Endometrial microvascular endothelial cells (primary cell): ENCODE results near the gene LAMA2. TPM values are rescaled to one million over a fixed set of nuclear protein-coding genes. Genes with fewer than 3 reads are reported as not detected.

Experiments used
- in situ Hi-C: cut with HindIII; loops from 2 replicates; pipeline ENCODE4 v1.10.0; 2017; ENCODE audit warnings: low sequenced_read_pairs, low pct_unique_long_range_greater_than_20kb; ENCODE audit errors: inconsistent ontology term
- total RNA-seq: library from RNA; depleted of rRNA; stranded (reverse); fragments of >200 nt; gene quantifications from one replicate; pipeline ENCODE4 v1.2.3, GENCODE V29; 2015; ENCODE audit errors: inconsistent ontology term

Gene LAMA2
- total RNA-seq, 1 donor from 2014 or later, result 0.19 TPM

DNA sequence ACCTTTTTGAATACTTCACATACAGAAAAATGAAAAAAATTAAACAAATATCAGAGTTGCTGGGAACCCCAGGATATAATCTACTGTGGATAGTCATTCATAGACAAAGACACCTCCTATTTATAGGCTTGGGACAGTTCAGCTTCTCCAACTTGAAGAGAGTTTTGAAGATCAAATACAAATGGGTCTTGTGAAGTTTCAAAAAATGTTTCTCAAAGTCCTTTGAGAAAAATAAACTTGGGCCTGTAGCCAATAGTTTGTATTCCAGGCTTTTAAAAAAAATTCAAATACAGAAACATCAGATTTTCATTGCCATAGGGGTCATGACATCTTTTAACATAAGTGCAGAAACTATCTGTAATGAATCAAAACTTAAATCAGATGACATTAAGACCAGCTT is 334.8 kb downstream of the LAMA2 start:
- in situ Hi-C loops, result no loop called here

DNA sequence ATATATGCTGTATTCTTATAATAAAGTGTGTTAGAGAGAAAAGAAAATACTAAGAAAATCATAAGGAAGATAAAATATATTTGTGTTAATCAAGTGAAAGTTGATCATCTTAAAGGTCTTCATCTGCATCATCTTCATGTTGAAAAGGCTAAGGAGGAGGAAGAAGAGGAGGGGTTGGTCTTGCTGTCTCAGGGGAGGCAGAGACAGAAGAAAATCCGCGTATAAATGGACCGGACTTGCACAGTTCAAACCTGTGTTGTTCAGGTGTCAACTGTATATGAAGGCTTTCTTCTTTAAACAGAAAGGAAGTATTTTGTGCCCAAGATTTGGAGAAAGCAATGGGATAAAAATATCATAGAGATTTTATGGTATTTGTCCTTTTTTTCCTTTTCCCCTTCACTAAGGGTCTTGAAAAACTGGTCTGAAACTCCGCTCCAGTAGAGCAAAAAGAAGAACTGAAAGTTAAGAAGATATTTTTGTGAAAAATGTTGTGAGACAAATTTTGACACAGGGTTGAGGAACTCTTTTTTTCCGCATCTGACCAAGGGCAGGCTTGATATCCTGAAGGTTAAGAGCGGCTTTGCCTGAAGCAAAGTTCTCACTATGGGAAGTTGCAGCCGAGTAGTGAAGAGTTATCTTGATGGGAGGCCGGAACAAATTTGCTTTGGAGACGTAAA is 350.7 kb downstream of the LAMA2 start:
- in situ Hi-C loops, result no loop called here

DNA sequence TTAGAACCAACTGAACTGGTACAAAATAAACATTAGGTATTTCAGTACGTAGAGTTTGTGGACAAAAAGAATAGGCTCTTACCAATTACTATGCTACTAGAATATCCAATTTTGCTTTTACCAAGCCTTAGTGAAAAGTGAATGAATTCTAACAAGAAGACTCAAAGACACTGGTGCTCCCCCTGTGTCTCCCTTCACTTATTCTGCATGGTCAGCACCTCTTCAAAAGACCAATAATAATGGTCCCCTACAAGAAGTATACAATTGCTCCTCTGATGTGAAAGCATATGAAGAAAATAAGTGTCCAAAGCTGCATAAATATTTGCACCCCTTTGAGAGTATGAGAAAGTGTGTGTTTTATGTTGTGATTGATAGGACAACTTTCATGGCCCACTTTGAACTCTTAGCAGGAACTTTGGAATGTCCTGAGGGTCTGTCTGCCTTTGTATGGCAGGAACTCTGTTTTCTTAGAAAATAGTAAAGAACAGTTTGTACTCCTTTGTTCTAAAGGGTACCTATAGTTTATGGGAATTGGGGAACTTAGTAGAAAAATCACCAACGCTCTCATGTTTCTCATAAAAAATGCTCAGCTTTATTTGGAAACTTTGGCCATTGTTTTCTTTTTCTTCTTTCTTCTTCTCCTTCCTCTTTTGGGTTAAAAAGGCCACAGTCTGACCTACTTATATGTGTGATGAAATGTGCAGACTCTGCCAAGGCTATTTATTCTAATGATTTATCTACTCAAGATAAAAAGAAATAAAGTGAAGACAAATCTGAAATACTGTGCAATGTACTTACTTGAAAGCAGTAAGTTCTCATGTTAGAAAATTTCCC is 352.4 kb downstream of the LAMA2 start:
- in situ Hi-C loops, result no loop called here

DNA sequence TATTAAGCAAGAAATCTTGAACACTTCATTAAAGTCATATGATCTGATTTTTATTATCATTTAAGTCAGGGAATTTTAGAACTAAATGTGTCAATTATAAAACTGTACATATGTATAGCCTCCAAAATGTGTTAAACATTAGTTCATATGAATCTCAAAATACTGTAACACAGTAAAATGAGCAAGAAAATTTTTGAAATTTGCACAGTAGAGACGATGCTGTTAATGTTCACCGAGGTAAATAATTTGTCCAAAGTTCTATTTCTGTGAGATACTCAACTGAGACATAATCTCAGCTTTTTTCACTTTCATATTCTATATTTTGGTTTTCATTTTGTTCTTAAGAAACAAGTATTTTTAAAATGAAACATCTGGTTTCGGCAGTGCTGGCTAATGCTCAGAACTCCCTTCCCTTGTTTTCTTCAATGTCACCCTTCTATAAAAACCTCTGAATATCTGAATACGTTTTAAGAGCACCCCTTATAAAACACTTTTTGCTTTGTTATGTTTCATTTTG is 353.1 kb downstream of the LAMA2 start:
- in situ Hi-C loops, result no loop called here

- in situ Hi-C loops, result no loop called here
These were observed 356.1 kb downstream of the LAMA2 start for GRCh38 chr6:129238991-129239390.

DNA sequence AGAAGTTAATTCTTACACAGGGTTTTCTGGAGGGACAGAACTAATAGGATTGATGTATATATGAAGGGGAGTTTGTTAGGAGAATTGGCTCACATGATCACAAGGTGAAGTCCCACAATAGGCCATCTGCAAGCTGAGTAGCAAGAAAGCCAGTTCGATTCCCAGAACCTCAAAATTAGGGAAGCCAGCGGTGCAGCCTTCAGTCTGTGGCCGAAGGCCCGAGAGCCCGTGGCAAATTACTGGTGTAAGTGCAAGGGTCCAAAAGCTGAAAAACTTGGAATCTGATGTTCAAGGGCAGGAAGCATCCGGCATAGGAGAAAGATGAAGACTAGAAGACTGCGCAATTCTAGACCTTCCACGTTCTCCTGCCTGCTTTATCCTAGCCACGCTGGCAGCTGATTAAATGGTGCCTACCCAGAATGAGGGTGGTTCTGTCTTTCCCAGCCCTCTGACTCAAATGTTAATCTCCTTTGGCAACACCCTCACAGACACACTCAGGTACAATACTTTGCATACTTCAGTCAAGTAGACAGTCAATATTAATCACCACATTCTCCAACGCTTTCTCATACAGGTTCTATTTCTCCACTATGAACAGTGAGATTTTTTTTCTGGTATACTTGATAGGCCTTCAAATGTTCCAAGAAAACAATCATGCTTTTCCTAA is 357.0 kb downstream of the LAMA2 start:
- in situ Hi-C loops, result no loop called here

GRCh38 chr6:129240492-129240853 is 357.5 kb downstream of the LAMA2 start:
- in situ Hi-C loops, result no loop called here

DNA sequence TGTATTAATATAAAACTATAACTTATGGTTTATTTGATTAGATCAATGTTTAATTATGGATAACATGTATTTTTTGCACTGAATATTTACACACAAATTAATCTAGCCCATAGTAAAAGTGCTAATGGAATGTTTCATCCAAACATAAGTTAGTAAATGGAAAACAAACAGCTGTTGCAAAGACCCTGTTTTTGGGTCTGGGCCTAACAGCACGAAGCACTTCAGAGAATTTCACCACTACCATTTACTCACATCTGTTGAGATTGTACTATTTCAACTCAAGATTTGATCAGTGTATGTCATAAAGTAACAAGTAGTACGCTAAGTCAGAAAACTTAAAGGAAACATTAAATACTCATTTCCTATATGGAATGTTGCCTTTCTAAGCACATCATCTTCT is 359.6 kb downstream of the LAMA2 start:
- in situ Hi-C loops, result no loop called here

DNA sequence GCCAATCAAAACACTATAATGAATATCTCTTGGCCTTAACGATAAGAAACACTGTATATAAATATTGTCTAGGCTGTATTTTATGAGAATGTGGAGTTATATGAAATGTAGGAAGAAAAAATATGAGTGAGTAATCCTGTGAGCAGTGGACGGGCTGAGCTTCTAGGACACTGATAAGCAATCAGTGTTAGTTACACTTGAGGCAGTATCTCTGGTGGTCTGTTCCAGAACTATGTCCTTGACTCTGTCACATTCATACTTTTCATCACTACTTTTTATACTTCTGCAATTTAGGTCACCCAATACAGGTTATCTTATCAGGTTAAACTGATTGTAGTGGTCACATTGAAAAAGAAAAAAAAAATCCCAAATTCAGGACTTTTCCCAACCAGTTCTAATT is 360.4 kb downstream of the LAMA2 start:
- in situ Hi-C loops, result no loop called here

DNA sequence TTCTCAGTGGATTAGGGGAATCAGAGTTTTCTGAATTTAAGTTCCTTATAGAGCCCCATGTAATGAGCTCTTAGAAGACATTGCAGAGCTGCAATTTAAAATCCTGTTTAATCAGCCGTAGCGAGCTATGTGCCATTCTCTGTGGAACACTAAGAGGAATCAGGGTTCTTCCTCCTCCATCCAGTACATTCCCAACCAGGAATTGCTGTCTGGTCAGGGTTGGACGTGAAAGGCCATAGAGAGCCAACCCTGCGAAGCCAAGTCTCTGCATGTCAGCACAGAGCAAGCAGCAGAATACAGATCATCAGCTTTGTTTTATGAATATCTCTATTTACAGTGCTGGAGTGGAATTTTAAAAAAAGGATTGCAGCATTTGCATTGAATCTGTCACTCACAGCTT is 366.0 kb downstream of the LAMA2 start:
- in situ Hi-C loops, result no loop called here

GRCh38 chr6:129251669-129252376 is 368.9 kb downstream of the LAMA2 start:
- in situ Hi-C loops, result no loop called here

GRCh38 chr6:129252377-129253071 is 369.6 kb downstream of the LAMA2 start:
- in situ Hi-C loops, result no loop called here

DNA sequence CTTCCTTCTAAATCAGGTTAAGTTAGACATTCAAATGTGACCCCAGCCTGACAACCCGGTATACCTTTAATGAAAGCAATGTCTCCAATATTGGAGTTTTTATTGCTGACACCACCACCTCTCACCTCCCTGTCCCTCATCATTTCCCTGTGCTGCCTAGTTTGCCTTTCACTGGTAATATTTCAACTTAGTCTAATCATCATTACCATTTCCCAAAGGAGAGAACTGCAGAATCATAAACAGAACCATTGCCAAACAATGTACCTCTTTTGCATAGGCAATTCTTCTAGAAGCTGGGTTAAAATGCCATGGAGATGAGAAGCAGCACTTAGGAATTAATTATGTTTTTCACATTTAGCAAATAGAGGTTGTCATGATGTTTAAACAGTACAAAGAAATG is 370.3 kb downstream of the LAMA2 start:
- in situ Hi-C loops, result no loop called here

- in situ Hi-C loops, result no loop called here
These were observed 370.8 kb downstream of the LAMA2 start for GRCh38 chr6:129253727-129254126.

GRCh38 chr6:129257196-129257595 is 374.3 kb downstream of the LAMA2 start:
- in situ Hi-C loops, result no loop called here

DNA sequence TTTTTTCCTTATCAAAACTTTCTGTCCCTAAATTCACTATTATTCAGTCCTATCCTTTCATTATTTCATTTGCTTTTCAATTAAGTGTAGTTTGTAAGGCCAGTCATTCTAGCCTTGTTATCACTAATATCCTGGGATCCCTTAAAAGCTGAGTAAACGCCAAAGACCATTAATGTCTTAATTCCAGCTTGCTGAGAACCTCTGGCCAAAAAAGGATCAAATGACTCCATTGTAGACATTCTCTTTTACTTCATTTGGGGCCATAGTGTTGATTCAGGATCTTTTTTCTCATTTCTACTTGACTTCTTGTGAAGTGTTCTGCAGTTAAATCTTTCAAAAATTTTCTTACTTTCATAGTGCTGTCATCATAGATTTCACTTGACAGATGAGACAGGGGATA is 379.7 kb downstream of the LAMA2 start:
- in situ Hi-C loops, result no loop called here

- in situ Hi-C loops, result no loop called here
These were observed 380.2 kb downstream of the LAMA2 start for GRCh38 chr6:129263176-129263575.

- in situ Hi-C loops, result no loop called here
These were observed 381.6 kb downstream of the LAMA2 start for GRCh38 chr6:129264480-129265045.
